GM19372 (cell line): Measurements from ENCODE around the gene NUDCD3.

Source experiments
- ATAC-seq: cut with Tn5 transposase; IDR thresholded peaks from one replicate; pipeline ENCODE4 v1.9.1; 2021; ENCODE audit warnings: mild to moderate bottlenecking, low read depth, moderate library complexity; ENCODE audit not compliant: unreplicated experiment

NUDCD3 gene

DNA sequence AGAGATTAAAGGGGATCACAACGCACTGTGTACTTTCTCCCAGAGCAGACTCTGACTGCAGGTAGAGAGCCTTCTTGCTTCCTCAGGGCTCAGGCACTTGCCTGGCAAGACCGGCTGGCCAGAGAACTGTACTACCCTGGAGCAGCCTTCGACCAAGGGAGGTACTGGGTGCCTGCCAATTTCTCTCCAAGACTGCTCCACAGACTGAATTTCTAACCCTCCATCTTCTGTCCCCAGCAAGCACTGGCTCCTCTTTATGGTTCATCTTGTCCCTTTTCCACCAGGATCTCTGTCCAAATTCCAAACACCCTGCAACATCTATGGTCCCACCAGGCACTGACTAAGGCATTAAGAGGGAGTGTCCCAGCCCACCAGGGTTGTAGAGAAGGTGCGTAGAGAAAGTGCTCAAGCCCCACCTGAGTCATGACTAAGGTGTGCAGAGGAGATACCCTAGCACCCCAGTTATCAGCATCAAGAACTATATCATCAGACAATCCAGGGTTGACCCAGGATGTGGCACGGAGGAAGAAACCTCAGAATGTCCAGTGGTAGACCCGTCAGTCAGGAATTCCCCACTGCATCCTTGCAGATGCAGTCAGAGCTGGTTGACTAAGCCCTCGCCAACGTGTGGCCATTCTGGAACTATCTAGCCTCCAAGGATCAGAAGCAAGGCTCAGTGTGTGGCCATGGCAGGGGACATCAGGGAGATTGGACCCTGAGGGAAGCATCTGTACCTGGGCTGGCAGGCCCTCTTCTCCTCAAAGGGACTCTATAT, 104.1 kb downstream of the NUDCD3 start:
- no peak for ATAC-seq

DNA sequence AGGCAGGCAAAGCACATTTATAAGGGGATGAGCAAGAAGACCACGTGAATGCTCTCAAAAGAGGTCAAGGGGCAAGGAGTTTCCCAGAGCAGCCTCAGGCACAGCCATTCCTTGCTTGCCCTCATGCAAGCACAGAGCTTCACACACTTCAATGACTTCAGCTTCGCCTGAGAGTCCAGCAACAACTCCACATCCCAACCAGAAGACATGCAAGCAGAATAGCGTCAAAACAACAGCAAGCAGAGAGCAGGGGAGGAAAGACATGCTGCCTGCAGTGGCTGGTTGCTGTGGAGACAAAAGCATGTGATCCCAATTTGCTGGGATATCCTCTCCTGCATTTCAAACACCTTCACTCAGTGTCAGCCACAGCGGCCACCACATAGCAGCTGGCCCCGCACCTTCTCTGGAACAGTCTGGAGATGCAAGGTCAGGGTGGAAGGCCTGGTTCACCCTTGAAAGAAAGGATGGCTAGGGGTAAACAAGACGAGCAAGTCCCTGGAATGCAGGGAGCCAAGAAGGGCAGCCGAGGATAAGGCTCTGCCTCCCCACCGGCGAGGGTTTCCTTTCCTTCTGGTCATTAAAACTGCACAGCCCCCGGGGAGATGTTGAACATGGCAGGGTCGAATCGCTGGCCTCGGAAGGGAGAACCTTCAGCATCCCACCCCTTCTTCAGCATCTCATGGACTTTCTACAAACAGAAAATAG, 104.9 kb downstream of the NUDCD3 start:
- no peak for ATAC-seq

DNA sequence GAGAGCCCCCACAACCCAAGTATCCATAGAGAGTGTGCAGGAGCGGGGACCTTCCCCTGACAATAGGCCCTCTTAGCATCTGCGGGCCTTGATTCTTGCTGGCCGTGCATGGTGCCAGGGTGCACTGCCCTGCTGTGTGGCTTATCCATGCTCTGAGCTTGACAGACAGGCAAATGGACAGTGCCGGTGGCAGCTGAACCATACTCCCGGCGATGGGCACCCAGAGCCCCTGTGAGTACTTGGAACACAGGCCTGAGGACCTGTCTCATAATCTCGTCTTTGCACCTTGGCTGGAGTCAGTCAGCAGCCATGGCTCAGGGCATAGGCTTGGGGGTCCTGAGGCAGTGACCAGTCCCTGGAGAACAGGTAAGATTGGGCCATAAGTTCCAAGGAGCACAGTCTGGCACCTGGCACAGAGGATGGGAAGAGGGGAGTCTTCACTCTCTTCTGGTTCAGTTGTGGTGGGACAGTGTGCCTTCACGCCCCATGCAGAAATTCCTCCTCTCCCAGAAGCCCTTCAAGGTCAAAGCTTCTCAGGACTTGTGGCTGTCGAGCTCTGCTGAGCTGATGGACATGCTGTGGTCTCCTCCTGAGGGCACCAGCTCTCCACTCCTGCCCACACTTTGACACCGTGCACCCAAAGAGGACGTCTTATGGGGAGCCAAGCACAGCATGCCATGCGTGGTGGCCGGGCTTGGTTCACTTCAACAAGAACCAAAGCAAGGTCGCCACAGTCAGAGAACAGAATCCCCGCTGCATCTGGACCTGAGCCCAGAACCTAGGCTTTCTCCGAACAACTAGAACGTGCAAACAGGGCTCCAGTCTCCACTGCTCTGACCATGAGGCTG, 105.6 kb downstream of the NUDCD3 start:
- no peak for ATAC-seq

DNA sequence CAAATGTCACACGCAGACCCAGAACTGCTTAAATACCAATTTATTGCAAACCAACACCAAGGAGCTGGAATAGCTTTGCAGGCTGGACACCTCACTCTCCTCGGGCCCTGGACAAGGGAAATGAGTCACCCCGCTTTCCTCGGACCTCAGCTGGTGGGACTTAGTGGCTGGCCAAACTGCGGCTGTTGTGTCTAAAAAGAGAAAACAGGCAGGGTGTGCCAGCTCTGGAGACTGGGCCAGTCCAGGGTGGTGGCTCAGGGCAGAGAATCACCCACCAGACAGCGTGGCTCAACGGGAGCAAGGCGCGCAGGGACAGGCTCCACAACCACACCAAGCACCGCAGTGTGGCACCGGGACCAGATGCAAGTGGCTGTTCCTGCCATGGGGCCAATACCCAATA, 106.9 kb downstream of the NUDCD3 start:
- ATAC-seq: no peak

DNA sequence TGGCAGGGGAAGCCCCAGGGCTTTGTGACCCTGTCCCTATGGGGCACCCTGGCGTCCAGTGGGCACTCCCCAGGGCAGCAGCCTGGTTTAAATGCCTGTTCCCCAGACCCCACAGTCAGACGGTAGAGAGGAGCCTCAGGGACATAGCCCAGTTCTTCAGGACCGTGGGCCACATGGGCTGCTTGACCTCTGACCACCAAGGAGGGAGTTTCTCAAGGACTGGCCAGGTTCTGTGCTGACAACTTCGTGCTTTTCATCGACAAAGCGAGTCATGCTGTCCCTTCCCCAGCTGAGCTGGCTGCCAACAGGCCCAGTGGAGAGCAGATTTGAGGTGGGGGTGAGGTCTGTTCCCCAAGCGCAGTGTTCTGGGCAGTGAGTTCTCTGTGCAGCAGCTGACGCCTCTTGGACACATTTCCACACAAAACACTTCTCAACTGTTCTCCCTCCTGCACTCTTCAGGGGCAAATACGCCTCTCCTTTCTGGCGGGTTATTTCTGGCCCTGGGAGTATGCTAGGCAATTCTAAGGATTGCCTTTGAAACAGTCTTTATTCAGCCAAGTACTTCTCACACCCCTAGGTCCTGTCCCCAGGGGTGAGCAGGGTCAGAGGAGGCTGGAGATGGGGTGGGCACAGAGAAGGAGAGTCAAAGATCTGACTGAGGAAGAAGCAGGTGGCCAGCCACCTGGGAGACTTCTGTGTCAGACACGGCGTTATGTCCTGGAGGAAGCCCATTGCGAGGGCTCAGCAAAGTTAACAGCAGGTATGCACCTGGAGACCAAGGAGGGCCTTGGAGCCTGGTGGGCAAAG, 107.8 kb downstream of the NUDCD3 start:
- no peak for ATAC-seq

- no peak for ATAC-seq
Measured at GRCh38 chr7:44381494-44382220, 108.8 kb downstream of the NUDCD3 start.

GRCh38 chr7:44380831-44381493, 109.5 kb downstream of the NUDCD3 start:
- no peak for ATAC-seq

GRCh38 chr7:44380189-44380830, 110.1 kb downstream of the NUDCD3 start:
- no peak for ATAC-seq

DNA sequence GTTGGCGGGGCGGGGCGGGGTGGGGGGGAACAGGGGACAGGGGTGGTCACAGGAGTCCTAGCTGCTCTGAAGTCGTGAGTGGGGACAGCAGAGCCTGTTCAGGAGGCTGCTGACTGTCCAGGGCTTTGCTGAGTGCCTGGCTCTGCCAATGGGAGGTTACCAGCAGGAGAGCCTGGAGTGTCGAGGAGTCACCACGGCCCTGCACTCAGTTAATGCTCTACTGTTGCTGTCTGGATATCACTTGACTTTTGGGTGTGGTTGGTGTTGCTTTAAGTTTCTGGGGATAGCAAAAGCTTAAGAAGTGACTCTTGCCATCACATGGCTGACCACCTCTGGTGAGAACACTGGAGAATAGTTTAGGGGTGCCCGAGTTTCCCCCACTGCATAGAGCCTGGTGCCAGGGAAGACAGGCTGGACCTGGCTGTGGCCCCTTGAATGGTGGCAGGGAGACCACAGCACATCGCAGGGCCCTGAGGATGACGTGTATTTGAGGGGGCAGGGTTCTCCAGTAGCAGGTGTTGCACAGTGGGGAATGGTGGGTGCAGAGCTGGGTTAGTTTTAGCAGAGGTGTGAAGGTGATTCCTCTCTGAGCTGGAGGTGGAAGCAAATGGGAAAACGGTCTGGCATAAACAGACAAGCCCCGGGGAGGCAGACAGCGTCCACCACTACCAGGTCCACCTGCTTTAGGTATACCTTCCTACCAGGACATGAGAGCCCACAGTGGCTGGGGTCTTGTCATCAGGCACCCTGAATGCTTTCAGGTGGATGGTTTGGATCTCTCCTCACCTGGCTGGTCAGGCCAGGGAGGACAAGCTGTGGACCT, 110.9 kb downstream of the NUDCD3 start:
- ATAC-seq: no peak

GRCh38 chr7:44378744-44379143, 111.7 kb downstream of the NUDCD3 start:
- ATAC-seq: no peak

DNA sequence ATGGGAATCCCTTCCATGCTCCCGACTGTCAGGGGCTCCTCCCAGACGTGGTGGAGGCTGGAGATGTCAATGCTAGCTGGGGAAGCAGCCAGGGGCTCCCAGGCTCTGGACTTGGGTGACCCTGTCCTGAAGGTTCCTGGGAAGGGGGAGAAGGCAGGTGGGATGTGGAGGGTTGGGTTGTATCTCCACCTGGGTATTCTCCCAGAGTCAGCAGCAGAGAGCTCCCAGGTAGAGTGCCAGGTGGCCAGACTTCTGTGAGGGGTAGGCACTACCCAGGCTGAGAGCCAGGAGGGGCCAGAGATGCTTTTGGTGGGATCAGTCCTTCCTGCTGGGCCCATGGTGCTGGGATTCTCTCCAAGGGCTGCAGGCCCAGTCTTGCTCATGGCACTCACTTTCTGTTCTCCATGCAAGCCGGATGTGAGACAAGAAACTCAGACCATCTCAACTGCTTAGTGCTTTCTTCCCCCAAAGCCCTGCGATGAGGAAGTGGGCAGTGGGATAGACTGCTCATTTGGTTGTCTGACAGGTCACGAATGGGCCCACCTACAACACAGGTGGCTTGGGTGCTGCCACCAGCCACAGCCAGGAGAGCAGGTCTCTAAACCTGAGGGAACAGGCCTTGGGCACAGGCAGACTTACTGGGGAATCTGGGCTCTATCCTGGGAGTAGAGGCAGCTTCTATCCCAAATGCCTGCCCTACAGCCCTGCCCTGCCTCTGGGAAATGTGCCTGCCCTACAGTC, 112.6 kb downstream of the NUDCD3 start:
- ATAC-seq: peak; percentile 73

GRCh38 chr7:44377134-44377463, 113.4 kb downstream of the NUDCD3 start:
- no peak for ATAC-seq

- ATAC-seq: no peak
Measured at GRCh38 chr7:44376429-44377133, 113.9 kb downstream of the NUDCD3 start.

DNA sequence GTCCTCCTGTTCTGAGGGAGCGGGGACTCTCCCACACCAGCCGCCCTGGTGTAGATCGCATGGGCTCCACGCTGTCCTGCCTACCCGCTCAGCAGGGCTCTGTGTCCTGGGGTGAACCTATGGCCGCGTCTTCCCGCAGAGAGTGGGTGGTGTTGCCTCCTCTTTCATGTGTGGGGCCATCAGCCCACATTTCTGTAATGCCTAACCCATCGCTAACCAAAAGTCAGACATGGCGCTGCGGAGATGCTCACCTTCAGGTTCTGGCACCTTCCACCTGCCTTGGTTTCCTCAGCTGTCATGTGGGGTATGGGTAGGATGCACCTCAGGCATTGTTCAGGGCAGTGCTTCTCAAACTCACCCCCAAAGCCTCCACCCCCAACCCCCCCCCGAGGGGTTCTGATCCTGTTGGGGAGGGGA, 114.5 kb downstream of the NUDCD3 start:
- ATAC-seq: no peak

- ATAC-seq: no peak
Measured at GRCh38 chr7:44375236-44375699, 115.2 kb downstream of the NUDCD3 start.

DNA sequence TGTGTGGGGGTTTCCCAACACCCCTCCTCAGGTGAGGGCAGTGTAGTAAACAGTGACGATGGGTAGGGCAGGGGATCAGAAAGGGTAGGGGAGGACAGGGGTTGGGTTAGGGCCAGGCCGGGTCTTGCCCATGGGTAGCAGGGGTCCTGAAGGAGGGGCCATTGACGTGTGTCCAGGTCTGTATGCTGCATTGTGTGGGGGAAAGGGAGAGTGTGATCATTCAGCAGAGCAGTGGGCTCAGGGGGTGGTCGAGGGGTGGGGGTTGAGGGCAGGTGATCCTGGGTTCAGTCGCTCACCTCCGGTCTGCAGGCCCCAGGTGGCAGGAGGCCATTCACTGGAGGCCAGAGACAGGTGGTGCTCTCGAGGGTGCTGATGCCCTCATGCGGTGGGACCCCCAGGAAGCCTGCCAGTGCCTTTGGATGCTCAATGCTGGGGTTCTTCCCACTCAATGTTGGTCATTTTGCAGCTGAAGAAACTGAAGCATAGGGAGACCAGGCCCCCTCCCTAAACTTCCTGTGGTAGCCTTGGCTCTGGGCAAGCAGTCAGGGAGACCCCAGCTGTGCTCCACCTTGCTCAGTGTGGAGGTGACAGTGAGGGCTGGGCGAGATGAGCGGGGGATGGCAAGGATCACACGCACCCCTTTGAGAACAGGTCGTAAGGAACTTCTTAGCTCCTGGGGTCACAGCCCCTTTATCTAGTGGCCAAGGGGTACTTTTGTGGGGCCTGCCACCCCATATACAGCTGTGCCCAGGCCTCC, 116.3 kb downstream of the NUDCD3 start:
- ATAC-seq: no peak
